Activated CD4-positive, alpha-beta T cell treated with anti-CD3 and anti-CD28 coated beads, Interleukin-2, Interleukin-6, amounts not matched to agents 100 ng/mL and 50 ng/mL, durations not matched to agents 16 hours and 8 hours (primary cell): ENCODE results near the gene SRCAP.
A peak's percentile ranks its signal among the peaks of the same experiment; 100 is the strongest.

ENCODE experiments used
- DNase-seq: peaks from one replicate; pipeline ENCODE4 v3.0.0-alpha.2; 2020

Gene SRCAP

GRCh38 chr16:30737794-30738648 is 39.0 kb downstream of the SRCAP start:
- DNase-seq, result no peak

GRCh38 chr16:30738984-30739951 is 40.3 kb downstream of the SRCAP start:
- DNase-seq, result no peak

- DNase-seq, result peak; percentile 12
Measured at GRCh38 chr16:30740364-30741251, 41.6 kb downstream of the SRCAP start.

- DNase-seq, result no peak
Measured at GRCh38 chr16:30741461-30741914, 42.5 kb downstream of the SRCAP start.

- no peak for DNase-seq
Measured at GRCh38 chr16:30743716-30744115, 44.7 kb downstream of the SRCAP start.

GRCh38 chr16:30744183-30744582 is 45.2 kb downstream of the SRCAP start:
- no peak for DNase-seq

- no peak for DNase-seq
Measured at GRCh38 chr16:30745082-30745481, 46.1 kb downstream of the SRCAP start.

- no peak for DNase-seq
Measured at GRCh38 chr16:30746638-30747175, 47.7 kb downstream of the SRCAP start.

GRCh38 chr16:30747331-30747730 is 48.4 kb downstream of the SRCAP start:
- DNase-seq, result no peak

- DNase-seq, result peak; percentile 99
Measured at GRCh38 chr16:30747799-30748633, 49.0 kb downstream of the SRCAP start, which contains the start of gene PHKG2. Gene PHKG2 (plus strand): TSS chr16:30748425. CDS start chr16:30748821, 396 bp downstream.

GRCh38 chr16:30748634-30749445 is 49.9 kb downstream of the SRCAP start:
- peak; percentile 37 for DNase-seq

GRCh38 chr16:30750201-30750600 is 51.2 kb downstream of the SRCAP start:
- no peak for DNase-seq

GRCh38 chr16:30750876-30751465 is 52.0 kb downstream of the SRCAP start:
- DNase-seq, result no peak

GRCh38 chr16:30753596-30753995 is 54.6 kb downstream of the SRCAP start:
- no peak for DNase-seq

GRCh38 chr16:30755955-30756780 is 57.2 kb downstream of the SRCAP start:
- no peak for DNase-seq

GRCh38 chr16:30756781-30757100 is 57.8 kb downstream of the SRCAP start:
- no peak for DNase-seq

GRCh38 chr16:30757316-30757715 is 58.3 kb downstream of the SRCAP start:
- no peak for DNase-seq

- DNase-seq, result no peak
Measured at GRCh38 chr16:30758988-30759491, 60.1 kb downstream of the SRCAP start.
